ENCODE measurements around the gene AHCTF1.

The AHCTF1 gene

DNA sequence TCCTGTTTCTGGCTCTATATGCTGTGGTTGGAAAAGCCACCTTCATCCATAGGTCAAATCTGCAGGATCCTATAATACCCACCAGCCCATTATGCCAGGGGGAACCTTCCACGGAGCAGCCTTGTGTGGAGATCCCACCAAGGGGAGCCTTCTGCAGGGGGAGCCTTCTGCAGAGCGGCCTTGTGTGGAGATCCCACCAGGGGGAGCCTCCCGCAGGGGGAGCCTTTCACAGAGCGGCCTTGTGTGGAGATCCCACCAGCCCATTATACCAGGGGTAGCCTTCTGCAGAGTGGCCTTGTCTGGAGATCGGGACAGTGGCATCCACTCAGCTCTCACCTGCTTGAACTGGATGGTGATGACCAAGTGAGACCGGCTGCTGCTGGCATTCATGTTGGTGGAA, 122.3 kb downstream of the AHCTF1 start:
- ATAC-seq (ENCODE audit: low read depth) (no peak), DNase-seq (ENCODE audit: low spot score) (no peak)
- Histone ChIP-seq H3K4me3 (ENCODE audit: severe bottlenecking) (no peak overlapping the region), H3K36me3 (ENCODE audit: low read depth) (no peaks in the 10 kb centered on the region), H3K9me3 (ENCODE audit: severe bottlenecking) (no peaks in the 10 kb centered on the region), H3K27me3 (ENCODE audit: insufficient read depth, poor library complexity, severe bottlenecking) (no peaks in the 10 kb centered on the region), H3K4me1 (ENCODE audit: insufficient read depth, poor library complexity, severe bottlenecking) (no peaks in the 10 kb centered on the region), H3K27ac (ENCODE audit: poor library complexity, severe bottlenecking) (no peak overlapping the region)
- TF ChIP-seq, protein P1, sequence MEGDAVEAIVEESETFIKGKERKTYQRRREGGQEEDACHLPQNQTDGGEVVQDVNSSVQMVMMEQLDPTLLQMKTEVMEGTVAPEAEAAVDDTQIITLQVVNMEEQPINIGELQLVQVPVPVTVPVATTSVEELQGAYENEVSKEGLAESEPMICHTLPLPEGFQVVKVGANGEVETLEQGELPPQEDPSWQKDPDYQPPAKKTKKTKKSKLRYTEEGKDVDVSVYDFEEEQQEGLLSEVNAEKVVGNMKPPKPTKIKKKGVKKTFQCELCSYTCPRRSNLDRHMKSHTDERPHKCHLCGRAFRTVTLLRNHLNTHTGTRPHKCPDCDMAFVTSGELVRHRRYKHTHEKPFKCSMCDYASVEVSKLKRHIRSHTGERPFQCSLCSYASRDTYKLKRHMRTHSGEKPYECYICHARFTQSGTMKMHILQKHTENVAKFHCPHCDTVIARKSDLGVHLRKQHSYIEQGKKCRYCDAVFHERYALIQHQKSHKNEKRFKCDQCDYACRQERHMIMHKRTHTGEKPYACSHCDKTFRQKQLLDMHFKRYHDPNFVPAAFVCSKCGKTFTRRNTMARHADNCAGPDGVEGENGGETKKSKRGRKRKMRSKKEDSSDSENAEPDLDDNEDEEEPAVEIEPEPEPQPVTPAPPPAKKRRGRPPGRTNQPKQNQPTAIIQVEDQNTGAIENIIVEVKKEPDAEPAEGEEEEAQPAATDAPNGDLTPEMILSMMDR (IDR thresholded peaks at IDR 0.05; ENCODE audit: poor library complexity, severe bottlenecking): no peak

DNA sequence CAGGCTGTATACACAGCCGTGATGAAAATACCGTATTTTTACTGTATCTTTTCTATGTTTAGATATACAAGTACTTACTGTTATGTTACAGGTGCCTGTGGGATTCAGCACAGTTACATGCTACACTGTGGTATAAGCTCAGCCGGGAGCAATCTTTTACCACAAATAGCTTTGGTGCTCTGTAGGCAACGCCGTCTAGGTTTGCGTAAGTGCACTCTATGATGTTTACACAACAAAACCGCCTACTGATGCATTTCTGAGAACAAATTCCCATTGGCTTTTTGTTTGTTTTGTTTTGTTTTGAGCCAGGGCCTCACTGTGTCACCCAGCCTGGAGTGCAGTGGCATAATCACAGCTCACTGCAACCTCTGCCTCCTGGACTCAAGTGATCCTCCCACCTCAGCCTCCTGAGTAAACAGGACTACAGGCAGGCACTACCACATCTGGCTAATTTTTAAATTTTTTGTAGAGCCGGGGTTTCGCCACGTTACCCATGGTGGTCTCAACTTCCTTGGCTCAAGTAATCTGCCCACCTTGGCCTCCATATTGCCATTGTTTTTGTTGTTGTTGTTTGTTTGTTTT, 126.5 kb downstream of the AHCTF1 start:
- TF ChIP-seq, protein P1 (IDR thresholded peaks at IDR 0.05; ENCODE audit: poor library complexity, severe bottlenecking): no peak
- H3K4me1 ChIP-seq (ENCODE audit: insufficient read depth, poor library complexity, severe bottlenecking): no peaks in the 10 kb centered on the region
- no peaks in the 10 kb centered on the region for H3K9me3 ChIP-seq (ENCODE audit: severe bottlenecking)
- no peaks in the 10 kb centered on the region for H3K36me3 ChIP-seq (ENCODE audit: low read depth)
- DNase-seq (ENCODE audit: low spot score) (no peak), ATAC-seq (ENCODE audit: low read depth) (no peak)
- no peak overlapping the region for H3K27ac ChIP-seq (ENCODE audit: poor library complexity, severe bottlenecking)
- H3K4me3 ChIP-seq (ENCODE audit: severe bottlenecking): no peak overlapping the region
- no peaks in the 10 kb centered on the region for H3K27me3 ChIP-seq (ENCODE audit: insufficient read depth, poor library complexity, severe bottlenecking)

DNA sequence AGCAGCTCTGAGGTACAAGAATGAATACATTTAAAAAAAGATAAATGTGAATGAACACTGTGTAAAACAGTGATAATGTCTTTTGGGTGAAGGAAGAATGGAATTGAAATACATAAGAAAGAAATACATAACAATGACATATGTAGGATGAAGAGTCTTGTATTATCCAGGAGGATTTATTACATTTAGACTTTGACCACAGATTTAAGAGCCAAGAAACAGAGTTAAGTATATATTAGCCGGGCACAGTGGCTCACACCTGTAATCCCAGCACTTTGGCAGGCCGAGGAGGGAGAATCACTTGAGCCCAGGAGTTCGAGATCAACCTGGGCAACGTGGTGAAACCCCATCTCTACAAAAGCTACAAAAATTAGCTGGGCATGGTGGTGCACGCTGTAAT, 127.9 kb downstream of the AHCTF1 start:
- Histone ChIP-seq H3K27me3 (ENCODE audit: insufficient read depth, poor library complexity, severe bottlenecking) (no peaks in the 10 kb centered on the region), H3K27ac (ENCODE audit: poor library complexity, severe bottlenecking) (no peak overlapping the region), H3K36me3 (ENCODE audit: low read depth) (no peaks in the 10 kb centered on the region), H3K4me3 (ENCODE audit: severe bottlenecking) (no peak overlapping the region), H3K4me1 (ENCODE audit: insufficient read depth, poor library complexity, severe bottlenecking) (no peaks in the 10 kb centered on the region), H3K9me3 (ENCODE audit: severe bottlenecking) (no peaks in the 10 kb centered on the region)
- DNase-seq (ENCODE audit: low spot score): no peak
- TF ChIP-seq, protein P1 (IDR thresholded peaks at IDR 0.05; ENCODE audit: poor library complexity, severe bottlenecking): no peak
- ATAC-seq (ENCODE audit: low read depth): no peak

DNA sequence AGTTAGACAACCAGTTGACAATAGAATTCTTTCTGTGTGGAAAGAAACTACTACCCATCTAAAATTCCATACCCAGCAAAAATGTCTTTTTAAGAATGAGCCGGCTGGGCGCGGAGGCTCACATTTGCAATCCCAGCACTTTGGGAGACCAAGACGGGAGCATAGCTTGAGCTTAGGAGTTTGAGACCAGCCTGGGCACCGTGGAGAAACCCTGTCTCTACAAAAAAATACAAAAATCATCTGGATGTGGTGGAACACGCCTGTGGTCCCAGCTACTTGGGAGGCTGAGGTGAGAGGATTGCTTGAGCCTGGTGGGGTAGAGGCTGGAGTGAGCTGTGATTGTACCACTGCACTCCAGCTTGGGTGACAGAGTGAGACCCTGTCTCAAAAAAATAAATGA, 128.4 kb downstream of the AHCTF1 start:
- ATAC-seq (ENCODE audit: low read depth): no peak
- no peaks in the 10 kb centered on the region for H3K4me1 ChIP-seq (ENCODE audit: insufficient read depth, poor library complexity, severe bottlenecking)
- no peaks in the 10 kb centered on the region for H3K27me3 ChIP-seq (ENCODE audit: insufficient read depth, poor library complexity, severe bottlenecking)
- TF ChIP-seq, protein P1 (IDR thresholded peaks at IDR 0.05; ENCODE audit: poor library complexity, severe bottlenecking): no peak
- no peak overlapping the region for H3K4me3 ChIP-seq (ENCODE audit: severe bottlenecking)
- no peak overlapping the region for H3K27ac ChIP-seq (ENCODE audit: poor library complexity, severe bottlenecking)
- H3K36me3 ChIP-seq (ENCODE audit: low read depth): no peaks in the 10 kb centered on the region
- no peaks in the 10 kb centered on the region for H3K9me3 ChIP-seq (ENCODE audit: severe bottlenecking)
- no peak for DNase-seq (ENCODE audit: low spot score)

DNA sequence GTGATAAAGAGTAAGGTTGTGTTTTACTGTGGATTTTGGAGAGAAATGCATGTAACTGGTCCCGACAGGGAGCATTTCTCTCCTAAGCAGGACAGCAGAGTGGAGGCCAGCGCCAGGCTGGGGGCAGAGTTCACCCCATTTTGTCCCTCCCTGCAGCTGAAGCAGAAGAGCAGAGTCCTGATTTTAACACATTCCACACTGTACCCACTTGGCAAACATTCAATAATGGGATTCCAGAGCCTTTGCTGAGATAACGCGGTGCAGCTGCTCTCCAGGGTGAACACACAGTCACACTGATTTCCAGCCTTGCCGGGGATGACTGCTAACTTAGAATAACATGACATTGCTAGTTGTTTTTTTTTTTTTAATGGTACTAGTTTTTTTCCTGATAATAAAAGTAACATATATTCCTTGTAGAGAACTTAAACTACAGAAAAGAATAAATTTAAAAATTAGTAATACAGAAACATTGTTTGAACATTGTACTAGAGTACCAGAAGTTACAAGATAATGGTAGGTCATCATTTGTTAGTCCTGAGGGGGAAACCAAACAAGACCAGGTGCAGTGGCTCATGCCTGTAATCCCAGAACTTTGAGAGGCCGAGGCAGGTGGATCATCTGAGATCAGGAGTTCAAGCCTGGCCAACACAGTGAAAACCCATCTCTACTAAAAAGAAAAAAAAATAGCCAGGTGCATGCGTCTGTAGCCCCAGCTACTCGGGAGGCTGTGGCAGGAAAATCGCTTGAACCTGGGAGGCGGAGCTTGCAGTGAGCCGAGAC, 130.3 kb downstream of the AHCTF1 start:
- ATAC-seq (ENCODE audit: low read depth) (no peak), DNase-seq (ENCODE audit: low spot score) (no peak)
- H3K27ac ChIP-seq (ENCODE audit: poor library complexity, severe bottlenecking): no peak overlapping the region
- H3K9me3 ChIP-seq (ENCODE audit: severe bottlenecking): no peaks in the 10 kb centered on the region
- H3K4me3 ChIP-seq (ENCODE audit: severe bottlenecking): no peak overlapping the region
- no peaks in the 10 kb centered on the region for H3K27me3 ChIP-seq (ENCODE audit: insufficient read depth, poor library complexity, severe bottlenecking)
- no peaks in the 10 kb centered on the region for H3K36me3 ChIP-seq (ENCODE audit: low read depth)
- H3K4me1 ChIP-seq (ENCODE audit: insufficient read depth, poor library complexity, severe bottlenecking): no peaks in the 10 kb centered on the region
- TF ChIP-seq, protein P1 (IDR thresholded peaks at IDR 0.05; ENCODE audit: poor library complexity, severe bottlenecking): no peak
